HG03060 (cell line): ENCODE data around the gene SMR3B.
A peak's percentile ranks its signal among the peaks of the same experiment; 100 is the strongest.

Experiments
- ATAC-seq: cut with Tn5 transposase; IDR thresholded peaks from one replicate; pipeline ENCODE4 v1.9.1; 2021; ENCODE audit warnings: low read depth, moderate number of reproducible peaks; ENCODE audit not compliant: unreplicated experiment

Gene SMR3B

GRCh38 chr4:70382691-70383181, at the start of gene SMR3B:
Gene SMR3B, plus strand, starts transcription at chr4:70383131. Its CDS starts 1,380 bp downstream, at chr4:70384511.
- no peak for ATAC-seq

- no peak for ATAC-seq
Measured at GRCh38 chr4:70334681-70335080, 48.2 kb upstream of the SMR3B start, which contains the start of gene CABS1. Gene CABS1, plus strand, starts transcription at chr4:70334981. Its CDS starts 59 bp downstream, at chr4:70335040.

- no peak for ATAC-seq
Measured at GRCh38 chr4:70336043-70336442, 46.9 kb upstream of the SMR3B start.

- no peak for ATAC-seq
Measured at GRCh38 chr4:70337886-70338420, 45.0 kb upstream of the SMR3B start.

- ATAC-seq = no peak
Measured at GRCh38 chr4:70356185-70356584, 26.7 kb upstream of the SMR3B start.

- no peak for ATAC-seq
Measured at GRCh38 chr4:70359115-70359661, 23.7 kb upstream of the SMR3B start.

- ATAC-seq = no peak
Measured at GRCh38 chr4:70360460-70360859, 22.5 kb upstream of the SMR3B start, which contains the start of gene SMR3A. Gene SMR3A, plus strand, starts transcription at chr4:70360760. Its CDS starts 1,356 bp downstream, at chr4:70362116.

GRCh38 chr4:70364002-70364401, 18.9 kb upstream of the SMR3B start:
- ATAC-seq = peak; percentile 61

GRCh38 chr4:70365479-70365878, 17.5 kb upstream of the SMR3B start:
- ATAC-seq = no peak

- no peak for ATAC-seq
Measured at GRCh38 chr4:70367813-70368212, 15.1 kb upstream of the SMR3B start.

GRCh38 chr4:70371987-70372386, 10.9 kb upstream of the SMR3B start:
- ATAC-seq = no peak

- no peak for ATAC-seq
Measured at GRCh38 chr4:70372760-70373159, 10.2 kb upstream of the SMR3B start.

- ATAC-seq = no peak
Measured at GRCh38 chr4:70380578-70380977, 2.4 kb upstream of the SMR3B start.

GRCh38 chr4:70392057-70392776, 9.3 kb downstream of the SMR3B start:
- peak; percentile 55 for ATAC-seq

- no peak for ATAC-seq
Measured at GRCh38 chr4:70397580-70397979, 14.6 kb downstream of the SMR3B start, which contains the start of gene OPRPN. Gene OPRPN, plus strand, starts transcription at chr4:70397940. Its CDS starts 1,346 bp downstream, at chr4:70399286.

- no peak for ATAC-seq
Measured at GRCh38 chr4:70399319-70399718, 16.4 kb downstream of the SMR3B start.

- no peak for ATAC-seq
Measured at GRCh38 chr4:70402762-70403161, 19.8 kb downstream of the SMR3B start.

- ATAC-seq = peak; percentile 58
Measured at GRCh38 chr4:70405765-70406164, 22.8 kb downstream of the SMR3B start.

GRCh38 chr4:70425306-70425705, 42.4 kb downstream of the SMR3B start:
- ATAC-seq = no peak

GRCh38 chr4:70426789-70427188, 43.9 kb downstream of the SMR3B start:
- no peak for ATAC-seq

GRCh38 chr4:70437197-70437596, 54.3 kb downstream of the SMR3B start:
- no peak for ATAC-seq
